Stimulated activated CD4-positive, alpha-beta T cell treated with anti-CD3 and anti-CD28 coated beads, TNF-alpha, amount 100 ng/mL, for 24 hours (primary cell): Measurements from ENCODE around the gene PRR14.
A peak's percentile ranks its signal among the peaks of the same experiment; 100 is the strongest.
"Not testable (repeated sequence)": the region's sequence is repeated elsewhere in the genome, so short reads cannot be mapped to it uniquely, and the experiment has no call there.

Experiments used
- DNase-seq, 3 experiments: peaks; one replicate each; pipeline ENCODE4 v3.0.0-alpha.2; 2020; ENCODE audit warnings: low read depth in 3 of 3

Gene PRR14

DNA sequence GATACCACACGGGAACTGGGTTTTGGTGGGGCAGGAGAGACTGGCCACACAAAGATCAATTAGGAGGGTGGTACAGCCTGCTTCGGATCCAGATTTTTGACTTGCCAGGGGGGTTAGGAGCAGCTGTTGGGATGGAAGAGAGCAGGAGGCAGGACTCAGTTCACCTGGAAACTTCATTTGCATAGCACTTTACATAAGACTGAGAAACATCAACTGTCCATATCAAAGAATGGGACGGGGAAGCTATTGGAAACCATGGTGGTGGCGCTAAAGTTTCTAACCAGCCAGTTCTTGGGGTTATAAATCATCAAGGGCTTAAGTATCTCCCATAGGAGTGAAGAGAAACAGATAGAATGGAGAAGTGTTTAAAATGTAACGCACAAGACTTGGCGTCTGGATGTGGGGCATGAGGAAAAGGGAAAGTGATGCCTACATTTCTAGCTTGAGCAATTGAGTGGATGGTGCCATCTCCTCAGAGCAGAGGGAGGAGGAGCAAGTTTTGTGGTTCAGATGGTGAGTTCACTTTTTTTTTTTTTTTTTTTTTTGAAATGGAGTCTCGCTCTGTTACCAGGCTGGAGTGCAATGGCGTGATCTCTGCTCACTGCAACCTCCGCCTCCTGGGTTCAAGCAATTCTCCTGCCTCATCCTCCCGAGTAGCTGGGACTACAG is 41.8 kb downstream of the PRR14 start:
- no peak for DNase-seq

DNA sequence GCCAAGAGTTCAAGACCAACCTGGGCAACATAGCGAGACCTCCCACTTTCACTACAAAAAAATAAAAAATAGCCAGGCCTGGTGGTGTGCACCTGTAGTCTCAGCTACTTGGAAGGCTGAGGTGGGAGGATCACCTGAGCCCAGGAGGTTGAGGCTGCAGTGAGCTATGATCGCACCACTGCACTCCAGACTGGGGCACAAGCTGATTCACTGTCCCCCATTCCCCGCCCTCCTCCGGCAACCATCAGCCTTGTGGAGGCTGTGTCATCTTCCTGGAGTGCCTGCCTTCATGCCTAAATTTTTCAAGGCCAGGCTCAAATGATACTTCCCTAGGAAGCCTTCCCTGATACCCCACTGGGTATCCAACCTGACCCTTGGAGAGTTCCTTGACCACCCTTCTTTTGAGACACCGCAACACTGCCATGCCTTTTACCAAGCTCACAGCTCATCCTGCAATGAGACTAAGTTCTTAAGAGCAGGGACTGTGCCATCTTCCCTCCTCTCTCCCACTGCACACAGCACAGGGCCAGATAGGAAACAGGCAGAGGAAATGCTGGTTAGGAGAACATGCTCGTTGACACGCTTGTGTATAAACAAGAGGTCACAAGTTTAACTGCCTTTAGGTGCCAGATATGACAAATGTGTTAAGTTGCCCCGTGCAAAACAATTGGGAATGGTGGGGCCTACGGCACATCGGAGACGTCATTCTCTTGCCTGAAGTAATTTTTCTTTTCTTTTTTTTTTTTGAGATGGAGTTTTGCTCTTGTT is 44.4 kb downstream of the PRR14 start:
- no peak for DNase-seq

DNA sequence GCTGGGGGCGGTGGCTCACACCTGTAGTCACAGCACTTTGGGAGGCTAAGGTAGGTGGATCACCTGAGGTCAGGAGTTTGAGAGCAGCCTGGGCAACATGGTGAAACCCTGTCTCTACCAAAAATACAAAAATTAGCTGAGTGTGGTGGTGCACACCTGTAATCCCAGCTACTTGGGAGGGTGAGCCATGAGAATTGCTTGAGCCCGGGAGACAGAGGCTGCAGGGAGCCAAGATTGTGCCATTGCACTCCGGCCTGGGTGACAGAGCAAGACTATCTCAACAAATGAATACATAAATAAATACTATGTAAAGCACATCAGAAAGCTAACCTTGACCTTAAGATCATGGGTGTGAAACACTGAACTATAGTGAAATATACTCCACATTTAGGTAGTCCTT is 45.9 kb downstream of the PRR14 start:
- DNase-seq, result not testable (repeated sequence)

DNA sequence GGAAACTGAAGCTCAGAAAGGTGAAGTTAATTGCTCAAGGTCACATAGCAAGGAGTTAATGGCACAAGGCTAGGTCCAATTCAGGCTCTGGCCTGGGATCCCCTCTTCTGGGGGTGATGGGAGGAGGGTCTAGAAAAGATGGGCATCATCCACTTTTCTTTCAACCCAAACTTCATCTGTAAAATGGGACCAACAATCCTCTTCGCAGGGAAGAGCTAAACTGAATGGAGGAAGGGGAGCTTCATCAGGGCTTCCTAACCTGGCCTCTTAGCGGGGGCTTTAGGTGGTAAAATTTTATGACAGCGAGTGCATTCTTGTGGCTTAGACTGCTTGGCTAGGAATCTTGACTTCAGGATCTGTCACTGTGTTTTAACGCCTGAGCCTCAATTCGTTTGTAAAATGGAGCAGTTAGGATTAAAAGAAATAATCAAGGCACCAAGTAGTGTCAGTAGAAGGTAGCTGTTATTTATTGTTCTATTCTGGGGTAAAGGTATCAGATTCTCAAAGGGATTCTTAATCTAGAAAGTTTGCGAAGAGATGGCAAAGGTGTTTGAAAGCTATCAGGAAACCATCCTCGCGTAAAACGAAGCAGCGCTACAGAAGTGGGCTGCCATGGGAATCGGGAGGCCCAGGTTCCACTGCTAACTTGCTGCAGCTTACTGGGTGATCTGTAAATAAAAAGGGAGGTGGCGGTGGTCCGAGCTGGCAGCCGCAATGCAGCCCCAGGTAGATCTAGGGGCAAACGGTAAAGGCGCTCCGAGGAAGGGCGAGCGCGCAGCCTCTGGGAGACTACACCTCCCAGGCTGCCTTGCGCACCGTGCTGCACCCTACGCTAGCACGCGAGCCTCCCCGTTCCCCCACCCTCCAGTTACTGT is 46.7 kb downstream of the PRR14 start:
- no peak for DNase-seq

DNA sequence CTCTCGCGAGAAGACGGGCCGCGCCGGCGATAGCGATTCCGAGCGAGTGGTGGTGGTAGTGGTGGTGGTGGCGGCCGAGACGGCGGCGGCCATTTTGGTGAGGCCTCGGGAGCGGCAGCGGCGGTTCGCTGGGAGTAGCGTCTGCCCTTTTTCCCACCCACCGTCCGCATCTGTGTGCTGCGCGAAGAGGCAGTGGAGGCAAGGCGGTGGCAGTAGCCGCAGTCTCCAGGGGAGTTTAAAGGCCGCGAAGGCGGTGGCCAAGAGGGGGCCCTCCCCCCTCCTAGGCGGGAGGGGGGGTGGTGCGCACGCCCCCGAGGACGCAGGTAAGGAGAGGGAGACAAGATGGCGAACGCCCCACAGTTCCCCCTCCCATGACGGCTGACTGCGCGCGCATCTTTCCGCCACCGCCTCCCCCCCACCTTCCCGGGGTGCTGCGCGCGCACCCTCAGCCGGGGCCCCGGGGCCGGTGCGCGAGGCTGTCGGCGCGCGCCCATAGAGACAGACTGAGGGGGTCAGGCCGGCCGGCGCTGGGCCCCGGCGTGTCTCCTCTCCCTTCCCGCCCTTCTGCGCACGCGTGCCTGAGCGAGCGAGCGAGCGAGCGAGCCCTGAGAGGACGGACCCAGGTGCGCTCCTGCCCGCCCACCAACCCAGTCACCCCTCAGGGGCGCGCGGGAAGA is 47.5 kb downstream of the PRR14 start:
- peak; percentile 98 to 99 (median 99) for DNase-seq

DNA sequence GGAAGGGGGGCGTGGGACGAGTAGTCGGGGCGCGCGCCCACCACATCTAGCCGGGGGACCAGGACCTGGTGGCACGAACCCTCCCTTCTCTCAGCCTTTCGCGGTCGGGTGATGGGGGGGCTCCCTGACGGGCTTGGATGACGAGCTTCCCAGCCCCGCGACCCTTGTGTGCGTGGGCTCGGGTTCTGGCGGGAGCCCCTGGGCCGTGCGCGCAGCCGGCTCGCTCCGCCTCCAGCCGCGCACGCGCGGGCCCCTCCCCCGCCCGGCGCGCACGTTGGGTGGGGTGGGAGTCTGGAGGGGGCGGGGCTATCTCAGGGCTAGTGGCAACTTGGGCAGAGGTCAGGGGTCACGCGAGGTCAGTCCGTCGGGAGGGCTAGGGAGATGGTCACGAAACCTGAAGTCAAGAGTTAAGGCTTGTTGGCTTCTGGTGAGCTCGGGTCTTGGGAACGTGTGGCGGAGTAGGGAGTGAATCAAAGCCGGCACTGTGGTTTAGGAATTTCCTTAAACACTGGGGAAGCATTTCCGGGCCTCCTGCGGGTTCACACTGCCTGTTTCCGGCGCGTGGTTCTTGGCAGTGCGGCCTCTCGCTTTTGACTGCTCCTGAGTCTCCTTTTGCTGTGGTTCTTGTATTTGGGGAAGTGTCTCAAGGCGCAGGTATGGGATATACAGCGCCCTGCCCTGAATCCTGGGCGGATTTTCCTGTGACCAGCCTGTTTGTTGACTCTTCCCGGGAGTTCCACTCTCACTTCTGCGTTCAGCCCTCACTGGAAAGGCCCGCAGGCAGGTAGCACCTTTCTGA is 48.3 kb downstream of the PRR14 start, which contains the start of gene SRCAP:
Gene SRCAP (plus strand): TSS at position 356 of the 799 bp plus-strand sequence. CDS start 1,654 bp downstream, outside the sequence.
- DNase-seq, result peak; percentile 72 to 89 (median 77)

DNA sequence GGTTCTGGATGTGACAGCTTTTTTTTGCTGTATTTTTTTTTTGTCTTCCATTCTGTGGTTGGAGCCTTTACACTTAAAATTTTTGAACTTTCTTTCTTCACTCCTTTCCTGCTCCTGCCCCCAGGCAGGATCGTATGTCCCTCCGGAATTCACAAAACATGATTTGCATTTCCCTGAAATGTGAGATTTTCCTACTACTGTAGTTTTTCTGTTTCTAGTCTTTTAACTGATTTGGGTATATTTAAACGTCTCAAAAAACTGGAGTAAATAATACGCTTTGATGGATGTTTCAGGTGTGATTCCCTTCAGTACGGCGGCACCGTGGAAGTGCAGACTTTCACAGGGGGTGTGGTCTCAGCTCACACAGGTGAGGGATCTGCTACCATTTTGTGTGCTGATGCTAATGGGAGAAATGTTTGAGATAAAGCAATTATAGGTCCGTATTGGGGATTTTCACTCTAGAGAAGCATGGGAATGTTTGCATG is 48.9 kb downstream of the PRR14 start:
- no peak for DNase-seq

DNA sequence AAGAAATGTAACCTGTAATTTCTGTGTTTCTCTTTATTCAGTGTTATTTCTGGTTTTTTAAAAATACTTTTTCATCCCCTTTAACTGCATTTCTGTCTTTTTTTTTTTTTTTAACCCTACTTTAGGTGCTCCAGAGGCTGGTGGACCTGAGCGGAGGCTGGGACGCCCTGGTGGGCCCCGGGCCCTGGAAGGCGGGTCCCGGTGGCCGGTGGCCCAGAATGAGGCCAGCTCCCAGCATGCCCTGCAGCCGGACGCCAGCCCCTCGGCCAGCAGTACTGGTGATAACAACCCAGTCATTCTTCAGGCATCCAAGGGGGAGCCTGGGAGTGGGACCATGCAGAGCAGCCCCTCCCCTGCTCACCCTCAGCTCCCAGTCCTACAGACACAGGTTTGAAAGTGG is 49.7 kb downstream of the PRR14 start:
- no peak for DNase-seq

DNA sequence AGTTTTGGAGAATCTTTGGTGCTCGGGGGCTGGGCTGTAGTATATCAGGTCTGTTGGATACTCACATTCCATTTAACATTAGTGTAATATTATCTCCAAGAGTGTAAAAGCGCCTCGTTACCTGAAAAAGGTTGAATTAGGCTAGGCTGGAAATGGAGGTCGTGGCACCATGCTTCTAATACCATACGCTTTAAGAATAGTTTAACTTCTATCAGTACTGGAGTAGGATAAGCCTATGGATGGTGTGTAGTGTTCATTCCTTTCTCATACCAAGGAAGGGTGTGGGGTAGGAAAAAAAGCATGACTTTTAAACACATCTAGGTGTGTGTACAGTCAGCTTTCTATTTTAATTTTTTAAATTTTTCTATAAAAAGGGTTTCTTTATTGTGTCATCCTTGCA is 50.2 kb downstream of the PRR14 start:
- no peak for DNase-seq

DNA sequence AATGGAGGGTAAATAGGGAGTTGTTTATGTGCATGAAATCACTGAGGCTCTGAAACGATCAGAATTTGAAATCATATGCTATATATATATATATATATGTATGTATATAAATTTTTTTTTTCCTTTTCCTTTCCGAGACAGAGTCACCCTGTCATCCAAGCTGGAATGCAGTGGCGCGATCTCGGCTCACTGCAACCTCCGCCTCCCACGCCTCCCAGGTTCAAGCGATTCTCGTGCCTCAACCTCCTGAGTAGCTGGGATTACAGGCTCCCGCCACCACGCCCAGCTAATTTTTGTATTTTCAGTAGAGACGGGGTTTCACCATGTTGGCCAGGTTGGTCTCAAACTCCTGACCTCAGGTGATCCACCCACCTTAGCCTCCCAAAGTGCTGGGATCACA is 52.3 kb downstream of the PRR14 start:
- not testable (repeated sequence) for DNase-seq

DNA sequence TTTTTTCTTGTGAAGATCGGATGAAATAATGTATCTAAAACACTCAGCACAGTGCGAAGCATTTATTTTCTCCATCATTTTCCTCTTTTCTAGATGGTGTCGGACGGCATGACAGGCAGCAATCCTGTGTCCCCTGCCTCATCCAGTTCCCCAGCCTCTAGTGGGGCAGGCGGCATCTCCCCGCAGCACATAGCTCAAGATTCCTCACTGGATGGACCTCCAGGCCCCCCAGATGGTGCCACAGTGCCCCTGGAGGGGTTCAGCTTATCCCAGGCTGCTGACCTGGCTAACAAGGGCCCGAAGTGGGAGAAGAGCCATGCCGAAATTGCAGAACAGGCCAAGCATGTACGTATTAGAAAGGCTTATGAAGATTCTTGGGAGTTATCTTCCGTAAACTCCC is 53.2 kb downstream of the PRR14 start:
- no peak for DNase-seq
